K562 (cell line): Measurements from ENCODE around the gene CHST8. TPM values are rescaled to one million over a fixed set of nuclear protein-coding genes. Genes with fewer than 3 reads are reported as not detected.

Experiments used
- ATAC-seq: fragments of 200-7000 bp; cut with Tn5 transposase; 3 replicates; pipeline ENCODE4 v1.9.1; 2020; ENCODE audit warnings: moderate library complexity
- BruUV-seq: library from RNA; stranded (reverse); fragments of 400-500 nt; replicated peaks from 2 replicates; lab custom pipeline; 2021; lab: Mats Ljungman, UMichigan
- CTCF ChIA-PET: fragments of 300-600 bp; formaldehyde crosslinking; extraction: SDS; loops from one replicate; lab custom pipeline; 2021; ENCODE audit warnings: low intra/inter-chr PET ratio; lab: Yijun Ruan, JAX
- POLR2A ChIA-PET: fragments of 300-600, 350-650 bp; sonication (Branson Sonifier 250); formaldehyde crosslinking; extraction: SDS; loops from one replicate; lab custom pipeline; 2021; ENCODE audit warnings: antibody characterized with exemption, inconsistent platforms; lab: Yijun Ruan, JAX
- DNase-seq, 4 experiments: peaks; one replicate each; pipeline versions ENCODE4 v3.0.0 to v3.0.0-alpha.2; 2011 to 2018; ENCODE audit warnings: low spot score in 3 of 4, mixed read lengths in 3 of 4; ENCODE audit errors: extremely low read depth in 1 of 4
- FAIRE-seq: peaks from 2 replicates; lab custom pipeline; 2011; peaks lifted over from hg19 to GRCh38; lab: Jason Lieb, UNC
- H2AFZ ChIP-seq: 2 replicates; pipeline ENCODE4 v1.6.0; 2011; ENCODE audit warnings: low read depth, low read length, control low read depth, inconsistent platforms
- H3K27ac ChIP-seq: fragments of 200-600 bp; 3 replicates; pipeline ENCODE4 v1.8.0; 2011; ENCODE audit warnings: low read depth, mild to moderate bottlenecking, control low read depth, inconsistent platforms, low read length, moderate library complexity, mixed read lengths; ENCODE audit errors: extremely low read depth
- H3K27me3 ChIP-seq, 2 experiments: fragments of 300-600 bp in 1 of 2; 2 replicates in 1 of 2; 3 replicates in 1 of 2; pipeline versions ENCODE4 v1.6.0 to v1.8.0; 2011; ENCODE audit warnings: inconsistent platforms in 2 of 2, low read length in 2 of 2, mild to moderate bottlenecking in 1 of 2, mixed read lengths in 1 of 2, moderate library complexity in 1 of 2; ENCODE audit not compliant: control insufficient read depth in 2 of 2, insufficient read depth in 2 of 2
- H3K36me3 ChIP-seq: fragments of 300-600 bp; 3 replicates; pipeline ENCODE4 v1.8.0; 2011; ENCODE audit warnings: mild to moderate bottlenecking, low read length, inconsistent platforms; ENCODE audit not compliant: control insufficient read depth, insufficient read depth
- H3K4me1 ChIP-seq, 2 experiments: fragments of 200-600 bp in 1 of 2; replicated peaks in 1 of 2; 2 replicates in 1 of 2; 3 replicates in 1 of 2; pipeline versions ENCODE4 v1.5.1 to v1.8.0; 2011; ENCODE audit warnings: inconsistent platforms in 2 of 2, low read length in 2 of 2, mild to moderate bottlenecking in 1 of 2, mixed read lengths in 1 of 2, moderate library complexity in 1 of 2; ENCODE audit not compliant: control insufficient read depth in 2 of 2, insufficient read depth in 2 of 2
- H3K4me2 ChIP-seq: 2 replicates; pipeline ENCODE4 v1.6.1; 2011; ENCODE audit warnings: low read length, control low read depth, inconsistent platforms, mixed read lengths; ENCODE audit not compliant: insufficient read depth
- H3K4me3 ChIP-seq: fragments of 200-600 bp; sonication (generic), shearing (Covaris generic); 2 replicates; pipeline ENCODE4 v1.5.1; 2016; ENCODE audit warnings: control low read depth, inconsistent platforms
- H3K79me2 ChIP-seq: fragments of 200-600 bp; 3 replicates; pipeline ENCODE4 v1.8.0; 2011; ENCODE audit warnings: low read length, inconsistent platforms; ENCODE audit not compliant: control insufficient read depth, insufficient read depth
- H3K9ac ChIP-seq, 2 experiments: 2 replicates each; pipeline versions ENCODE4 v1.6.0 to v1.6.1; 2011; ENCODE audit warnings: low read depth in 2 of 2, low read length in 2 of 2, control low read depth in 1 of 2, inconsistent platforms in 1 of 2, mild to moderate bottlenecking in 1 of 2, mixed read lengths in 1 of 2; ENCODE audit not compliant: insufficient read depth in 1 of 2
- H3K9me1 ChIP-seq: one replicate; pipeline ENCODE4 v1.6.0; 2011; ENCODE audit warnings: inconsistent platforms, mild to moderate bottlenecking, low read length, moderate library complexity; ENCODE audit not compliant: control insufficient read depth, insufficient read depth
- H3K9me3 ChIP-seq: replicated peaks from 2 replicates; pipeline ENCODE4 v1.5.1; 2011; ENCODE audit warnings: low read depth, low read length, inconsistent platforms; ENCODE audit not compliant: control insufficient read depth, insufficient read depth
- H4K20me1 ChIP-seq: replicated peaks from 2 replicates; pipeline ENCODE4 v1.6.1; 2011; ENCODE audit warnings: low read length, inconsistent platforms, mixed read lengths; ENCODE audit not compliant: control insufficient read depth, insufficient read depth
- ATF1 ChIP-seq, 2 experiments: fragments of 450-650 bp in 1 of 2; IDR thresholded peaks; 2 replicates each; pipeline ENCODE4 v1.6.1; 2016; ENCODE audit warnings: missing compliant biosample characterization in 1 of 2, missing genetic modification characterization in 1 of 2
- ATF6 ChIP-seq: sonication (generic); formaldehyde crosslinking; IDR thresholded peaks from 2 replicates; pipeline ENCODE4 v1.4.0; 2020; ENCODE audit warnings: mild to moderate bottlenecking, missing genetic modification reagents
- CREBBP ChIP-seq: IDR thresholded peaks from one replicate; pipeline ENCODE4 v1.6.1; 2012; ENCODE audit warnings: low read depth, mild to moderate bottlenecking, control low read depth, inconsistent platforms, low read length
- DMBX1 ChIP-seq: fragments of 250-450 bp; sonication (Bioruptor Pico); IDR thresholded peaks from 2 replicates; pipeline ENCODE4 v1.8.0; 2022; ENCODE audit warnings: inconsistent platforms, mild to moderate bottlenecking, moderate library complexity, borderline replicate concordance
- ETV6 ChIP-seq, 3 experiments: fragments of 150-350 bp in 1 of 3; sonication (generic) in 1 of 3; formaldehyde crosslinking in 1 of 3; IDR thresholded peaks; 2 replicates each; pipeline versions ENCODE4 v1.6.1 to v1.8.0; 2014 to 2022; ENCODE audit warnings: borderline replicate concordance in 2 of 3, low read depth in 2 of 3, antibody characterized with exemption in 1 of 3, low read length in 1 of 3, mild to moderate bottlenecking in 1 of 3, missing genetic modification reagents in 1 of 3
- MBD2 ChIP-seq: sonication (generic); IDR thresholded peaks from 2 replicates; pipeline ENCODE4 v1.6.1; 2016; ENCODE audit warnings: low read depth, borderline replicate concordance
- NFATC3 ChIP-seq: fragments of 450-650 bp; IDR thresholded peaks from 2 replicates; pipeline ENCODE4 v1.6.1; 2017; ENCODE audit warnings: mild to moderate bottlenecking
- TBL1XR1 ChIP-seq, 2 experiments: IDR thresholded peaks; 2 replicates each; pipeline ENCODE4 v1.6.1; 2012; ENCODE audit warnings: improper control_type of control experiment in 2 of 2, low read length in 2 of 2, mild to moderate bottlenecking in 1 of 2
- TCF3 ChIP-seq: sonication (generic); formaldehyde crosslinking; IDR thresholded peaks from 2 replicates; pipeline ENCODE4 v1.4.0; 2020; ENCODE audit warnings: mild to moderate bottlenecking, missing genetic modification reagents
- ZNF76 ChIP-seq: fragments of 250-450 bp; sonication (Bioruptor Pico); IDR thresholded peaks from 2 replicates; pipeline ENCODE4 v1.4.0; 2020; ENCODE audit warnings: mild to moderate bottlenecking, moderate library complexity, borderline replicate concordance
- WGBS: fragments of 100-300 bp; shearing (Covaris generic); methylation state at CpG from one replicate; pipeline ENCODE4 v1.1.6; 2016; ENCODE audit warnings: low coverage, mixed read lengths; ENCODE audit not compliant: insufficient coverage; ENCODE audit errors: missing lambda C conversion rate; 5-methylcytosine and 5-hydroxymethylcytosine counted together
- in situ Hi-C: fragments of 300-500 bp; cut with MboI; formaldehyde crosslinking; loops from 4 replicates; pipeline ENCODE4 v1.15.0; 2018; ENCODE audit warnings: inconsistent platforms, mixed read lengths
- intact Hi-C: fragments of 100-400 bp; cut with micrococcal nuclease; formaldehyde crosslinking; loops from 2 replicates; pipeline ENCODE4 v1.14.2; 2022
- polyA plus RNA-seq, 8 experiments: library from polyadenylated mRNA; depleted of rRNA in 4 of 8; stranded (reverse) in 5 of 8; unstranded in 3 of 8; fragments of >200 nt; fragmentation: Nextera tagmentation in 2 of 8; fragmentation: Illumina TruSeq in 1 of 8; extraction: Ambion mirVana in 2 of 8; extraction: Trizol in 1 of 8; gene quantifications; 2 replicates each; pipeline versions ENCODE4 v1.2.1 to v1.2.3, GENCODE V29; 2011 to 2014; ENCODE audit warnings: inconsistent platforms in 1 of 8, missing spikeins in 1 of 8
- total RNA-seq, 7 experiments: library from RNA; depleted of rRNA in 6 of 7; stranded (reverse); fragments of >200 nt in 6 of 7; fragmentation: Illumina TruSeq in 2 of 7; extraction: Trizol in 2 of 7; gene quantifications; 2 replicates each; pipeline versions ENCODE4 v1.2.1 to v1.2.3, GENCODE V29; 2011 to 2021; ENCODE audit warnings: low replicate concordance in 1 of 7
- TF ChIP-seq, protein P1 (sequence below): sonication (generic); formaldehyde crosslinking; IDR thresholded peaks from 2 replicates; pipeline ENCODE4 v1.8.0; 2022; ENCODE audit warnings: mild to moderate bottlenecking, missing genetic modification reagents
- TF ChIP-seq, protein P2 (sequence below): fragments of 450-650 bp; IDR thresholded peaks from 2 replicates; pipeline ENCODE4 v1.6.1; 2018; ENCODE audit not compliant: partially characterized antibody
- TF ChIP-seq, protein P3 (sequence below): conservative IDR thresholded peaks from 2 replicates; pipeline ENCODE4 v1.6.1; 2011; ENCODE audit warnings: low read depth, mild to moderate bottlenecking, low read length; ENCODE audit not compliant: control insufficient read depth

The CHST8 gene
- total and polyA plus RNA-seq, 9 of the 15 experiments (the other 6 are each of a cell fraction or from before 2014, with no cell fraction given): 0.11 TPM; not detected in 8

DNA sequence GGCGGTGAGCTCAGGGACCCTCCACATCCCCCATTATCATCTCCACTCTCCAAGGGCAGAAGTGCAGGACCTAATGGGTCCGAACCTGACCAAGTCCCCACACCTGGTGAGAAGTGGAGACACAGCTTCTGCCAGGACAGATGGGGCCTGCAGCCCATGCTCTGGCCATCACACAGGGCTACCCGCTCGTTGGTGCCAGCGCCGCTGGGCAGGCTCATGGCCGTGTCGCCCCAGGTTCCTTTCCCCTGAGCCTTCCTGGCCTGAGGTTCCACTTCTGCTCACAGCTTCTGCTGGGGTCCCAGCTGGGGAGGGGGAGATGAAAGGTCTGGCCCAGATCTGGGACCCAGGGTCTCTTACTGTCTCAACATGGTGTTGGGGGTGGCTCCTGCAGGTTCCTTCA lies 126.5 kb downstream of the CHST8 start:
- no TSS peak for BruUV-seq
- WGBS: 4% methylated on average over 8 of the region's 8 CpGs
- Histone ChIP-seq H3K27me3 (peaks cover 2 to 32% of the 10 kb centered on the region in 2 experiments; a peak in 3 of 5 replicates), H3K9ac (no peak overlapping the region), H3K4me1 (no peaks in the 10 kb centered on the region), H3K36me3 (no peaks in the 10 kb centered on the region), H3K27ac (no peak overlapping the region), H3K79me2 (no peaks in the 10 kb centered on the region), H3K9me1 (no peaks in the 10 kb centered on the region), H2AFZ (no peak overlapping the region), H3K4me3 (no peak overlapping the region), H4K20me1 (no peaks in the 10 kb centered on the region; the same call in 1 of the 2 replicates), H3K9me3 (no peaks in the 10 kb centered on the region), H3K4me2 (no peak overlapping the region)
- no peak for DNase-seq
- ChIA-PET CTCF (interaction anchor here (0.6 kb wide), 1 partner anchor 313 kb away, joined by 3 read pairs; no protein-coding TSS in a partner anchor), POLR2A (no interaction called here)
- ATAC-seq: no peak
- TF ChIP-seq, protein P1, sequence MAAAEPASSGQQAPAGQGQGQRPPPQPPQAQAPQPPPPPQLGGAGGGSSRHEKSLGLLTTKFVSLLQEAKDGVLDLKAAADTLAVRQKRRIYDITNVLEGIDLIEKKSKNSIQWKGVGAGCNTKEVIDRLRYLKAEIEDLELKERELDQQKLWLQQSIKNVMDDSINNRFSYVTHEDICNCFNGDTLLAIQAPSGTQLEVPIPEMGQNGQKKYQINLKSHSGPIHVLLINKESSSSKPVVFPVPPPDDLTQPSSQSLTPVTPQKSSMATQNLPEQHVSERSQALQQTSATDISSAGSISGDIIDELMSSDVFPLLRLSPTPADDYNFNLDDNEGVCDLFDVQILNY (CRISPR knock-in tag): no peak
- TF ChIP-seq TBL1XR1 (IDR thresholded peaks at IDR 0.05; ENCODE audit: low read length in 2 of 2) (no peak), ETV6 (IDR thresholded peaks at IDR 0.05; ENCODE audit: borderline replicate concordance in 1 of 2, low read depth in 2 of 2, low read length in 1 of 2) (no peak), ETV6 (CRISPR knock-in tag; IDR thresholded peaks at IDR 0.05; ENCODE audit: borderline replicate concordance) (no peak), ATF1 (CRISPR knock-in tag; IDR thresholded peaks at IDR 0.05) (no peak), ATF1 (tag; IDR thresholded peaks at IDR 0.05) (no peak), MBD2 (no peak), DMBX1 (CRISPR knock-in tag) (no peak), CREBBP (no peak), TCF3 (CRISPR knock-in tag) (no peak), ATF6 (CRISPR knock-in tag) (no peak), NFATC3 (no peak), ZNF76 (CRISPR knock-in tag) (no peak)
- TF ChIP-seq, protein P2, sequence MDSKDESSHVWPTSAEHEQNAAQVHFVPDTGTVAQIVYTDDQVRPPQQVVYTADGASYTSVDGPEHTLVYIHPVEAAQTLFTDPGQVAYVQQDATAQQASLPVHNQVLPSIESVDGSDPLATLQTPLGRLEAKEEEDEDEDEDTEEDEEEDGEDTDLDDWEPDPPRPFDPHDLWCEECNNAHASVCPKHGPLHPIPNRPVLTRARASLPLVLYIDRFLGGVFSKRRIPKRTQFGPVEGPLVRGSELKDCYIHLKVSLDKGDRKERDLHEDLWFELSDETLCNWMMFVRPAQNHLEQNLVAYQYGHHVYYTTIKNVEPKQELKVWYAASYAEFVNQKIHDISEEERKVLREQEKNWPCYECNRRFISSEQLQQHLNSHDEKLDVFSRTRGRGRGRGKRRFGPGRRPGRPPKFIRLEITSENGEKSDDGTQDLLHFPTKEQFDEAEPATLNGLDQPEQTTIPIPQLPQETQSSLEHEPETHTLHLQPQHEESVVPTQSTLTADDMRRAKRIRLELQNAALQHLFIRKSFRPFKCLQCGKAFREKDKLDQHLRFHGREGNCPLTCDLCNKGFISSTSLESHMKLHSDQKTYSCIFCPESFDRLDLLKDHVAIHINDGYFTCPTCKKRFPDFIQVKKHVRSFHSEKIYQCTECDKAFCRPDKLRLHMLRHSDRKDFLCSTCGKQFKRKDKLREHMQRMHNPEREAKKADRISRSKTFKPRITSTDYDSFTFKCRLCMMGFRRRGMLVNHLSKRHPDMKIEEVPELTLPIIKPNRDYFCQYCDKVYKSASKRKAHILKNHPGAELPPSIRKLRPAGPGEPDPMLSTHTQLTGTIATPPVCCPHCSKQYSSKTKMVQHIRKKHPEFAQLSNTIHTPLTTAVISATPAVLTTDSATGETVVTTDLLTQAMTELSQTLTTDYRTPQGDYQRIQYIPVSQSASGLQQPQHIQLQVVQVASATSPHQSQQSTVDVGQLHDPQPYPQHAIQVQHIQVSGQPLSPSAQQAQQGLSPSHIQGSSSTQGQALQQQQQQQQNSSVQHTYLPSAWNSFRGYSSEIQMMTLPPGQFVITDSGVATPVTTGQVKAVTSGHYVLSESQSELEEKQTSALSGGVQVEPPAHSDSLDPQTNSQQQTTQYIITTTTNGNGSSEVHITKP: no peak
- TF ChIP-seq, protein P3, sequence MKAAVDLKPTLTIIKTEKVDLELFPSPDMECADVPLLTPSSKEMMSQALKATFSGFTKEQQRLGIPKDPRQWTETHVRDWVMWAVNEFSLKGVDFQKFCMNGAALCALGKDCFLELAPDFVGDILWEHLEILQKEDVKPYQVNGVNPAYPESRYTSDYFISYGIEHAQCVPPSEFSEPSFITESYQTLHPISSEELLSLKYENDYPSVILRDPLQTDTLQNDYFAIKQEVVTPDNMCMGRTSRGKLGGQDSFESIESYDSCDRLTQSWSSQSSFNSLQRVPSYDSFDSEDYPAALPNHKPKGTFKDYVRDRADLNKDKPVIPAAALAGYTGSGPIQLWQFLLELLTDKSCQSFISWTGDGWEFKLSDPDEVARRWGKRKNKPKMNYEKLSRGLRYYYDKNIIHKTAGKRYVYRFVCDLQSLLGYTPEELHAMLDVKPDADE: no peak
- no peak for FAIRE-seq
- in situ Hi-C loops: no loop called here
- intact Hi-C loops: no loop called here
